ENCODE measurements around the gene LASP1NB.

The LASP1NB gene

GRCh38 chr17:38899421-38899820 lies 26.0 kb upstream of the LASP1NB start:
- DNase-seq (ENCODE audit: low spot score) (no peak), ATAC-seq (ENCODE audit: insufficient number of reproducible peaks, low FRiP score, low read depth) (no peak)
- no peak overlapping the region for H3K27ac ChIP-seq
- no peak overlapping the region for H3K4me3 ChIP-seq
- H3K27me3 ChIP-seq (replicated peaks; ENCODE audit: insufficient read depth), result no peaks in the 10 kb centered on the region
- H3K9me3 ChIP-seq, result no peaks in the 10 kb centered on the region
- no peak for TF ChIP-seq CTCF (IDR thresholded peaks at IDR 0.05)
- peaks cover 24% of the 10 kb centered on the region for H3K36me3 ChIP-seq
- peaks cover 44 to 63% of the 10 kb centered on the region in 2 donors for H3K4me1 ChIP-seq (ENCODE audit: control insufficient read depth in 1 of 2, low read depth in 2 of 2)

- Histone ChIP-seq H3K27me3 (replicated peaks; ENCODE audit: insufficient read depth) (no peaks in the 10 kb centered on the region), H3K4me3 (peak overlapping the region; percentile 32), H3K36me3 (peaks cover 23% of the 10 kb centered on the region), H3K4me1 (ENCODE audit: control insufficient read depth in 1 of 2, low read depth in 2 of 2) (peaks cover 46 to 60% of the 10 kb centered on the region in 2 donors), H3K27ac (peak overlapping the region; percentile 16 to 49), H3K9me3 (no peaks in the 10 kb centered on the region)
- no peak for TF ChIP-seq CTCF (IDR thresholded peaks at IDR 0.05)
- DNase-seq (ENCODE audit: low spot score) (no peak), ATAC-seq (ENCODE audit: insufficient number of reproducible peaks, low FRiP score, low read depth) (peak; percentile 50)
Measured at GRCh38 chr17:38900978-38901656, 24.3 kb upstream of the LASP1NB start.

- H3K27ac ChIP-seq, result no peak overlapping the region
- no peak for TF ChIP-seq CTCF (IDR thresholded peaks at IDR 0.05)
- no peak overlapping the region for H3K4me3 ChIP-seq
- no peaks in the 10 kb centered on the region for H3K27me3 ChIP-seq (replicated peaks; ENCODE audit: insufficient read depth)
- H3K36me3 ChIP-seq, result peaks cover 14% of the 10 kb centered on the region
- ATAC-seq (ENCODE audit: insufficient number of reproducible peaks, low FRiP score, low read depth) (no peak), DNase-seq (ENCODE audit: low spot score) (no peak)
- no peaks in the 10 kb centered on the region for H3K9me3 ChIP-seq
- peaks cover 34 to 60% of the 10 kb centered on the region in 2 donors for H3K4me1 ChIP-seq (ENCODE audit: control insufficient read depth in 1 of 2, low read depth in 2 of 2)
Measured at GRCh38 chr17:38903404-38903803, 22.0 kb upstream of the LASP1NB start.

GRCh38 chr17:38904892-38905291 lies 20.5 kb upstream of the LASP1NB start:
- no peak overlapping the region for H3K27ac ChIP-seq
- no peaks in the 10 kb centered on the region for H3K9me3 ChIP-seq
- H3K27me3 ChIP-seq (replicated peaks; ENCODE audit: insufficient read depth), result no peaks in the 10 kb centered on the region
- peaks cover 13% of the 10 kb centered on the region for H3K36me3 ChIP-seq
- peaks cover 31 to 60% of the 10 kb centered on the region in 2 donors for H3K4me1 ChIP-seq (ENCODE audit: control insufficient read depth in 1 of 2, low read depth in 2 of 2)
- DNase-seq (ENCODE audit: low spot score) (no peak), ATAC-seq (ENCODE audit: insufficient number of reproducible peaks, low FRiP score, low read depth) (no peak)
- no peak for TF ChIP-seq CTCF (IDR thresholded peaks at IDR 0.05)
- H3K4me3 ChIP-seq, result no peak overlapping the region

DNA sequence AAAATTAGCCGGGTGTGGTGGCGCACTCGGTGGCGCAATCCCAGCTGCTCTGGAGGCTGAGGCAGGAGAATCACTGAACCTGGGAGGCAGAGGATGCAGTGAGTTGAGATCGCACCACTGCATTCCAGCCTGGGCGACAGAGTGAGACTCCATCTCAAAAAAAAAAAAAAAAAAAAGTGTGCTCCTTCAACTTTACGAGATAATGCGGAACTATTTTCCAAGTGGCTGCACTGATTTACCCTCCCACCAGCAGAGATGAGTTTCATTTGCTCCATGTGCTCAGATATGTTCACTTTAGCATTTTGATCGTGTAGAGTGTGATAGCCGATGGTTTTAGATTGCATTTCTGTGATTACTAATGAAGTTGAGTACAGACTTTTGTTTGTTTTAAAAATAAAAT lies 20.0 kb upstream of the LASP1NB start:
- no peak for DNase-seq (ENCODE audit: low spot score)
- peaks cover 29 to 57% of the 10 kb centered on the region in 2 donors for H3K4me1 ChIP-seq (ENCODE audit: control insufficient read depth in 1 of 2, low read depth in 2 of 2)
- no peak for TF ChIP-seq CTCF (IDR thresholded peaks at IDR 0.05)
- ATAC-seq (ENCODE audit: insufficient number of reproducible peaks, low FRiP score, low read depth), result no peak
- H3K36me3 ChIP-seq, result peaks cover 13% of the 10 kb centered on the region
- H3K4me3 ChIP-seq, result no peak overlapping the region
- no peaks in the 10 kb centered on the region for H3K9me3 ChIP-seq
- no peaks in the 10 kb centered on the region for H3K27me3 ChIP-seq (replicated peaks; ENCODE audit: insufficient read depth)
- H3K27ac ChIP-seq, result no peak overlapping the region
